ENCODE measurements around the gene KRTAP2-4.
"Not testable (repeated sequence)": the region's sequence is repeated elsewhere in the genome, so short reads cannot be mapped to it uniquely, and the experiment has no call there.

The KRTAP2-4 gene

GRCh38 chr17:41065829-41066624, at the start of gene KRTAP2-4:
TSS of gene KRTAP2-4 (minus strand) at chr17:41065879. CDS start at chr17:41065845, 34 bp downstream.
- H3K27ac ChIP-seq (ENCODE audit: low read depth, low read length) = no peak within 1 kb of the TSS
- H3F3A ChIP-seq (ENCODE audit: insufficient read depth) = no peaks in the 10 kb centered on the region
- no peak within 1 kb of the TSS for H3K9ac ChIP-seq (ENCODE audit: low read length)
- TF ChIP-seq CTCF (IDR thresholded peaks at IDR 0.05; ENCODE audit: insufficient read depth, low read length, poor library complexity, severe bottlenecking) = no peak
- no peak for TF ChIP-seq EZH2phosphoT487 (conservative IDR thresholded peaks at IDR 0.05; ENCODE audit: low read length)
- H3K4me3 ChIP-seq (ENCODE audit: insufficient read depth, low read length, poor library complexity, severe bottlenecking) = no peak within 1 kb of the TSS
- no peak within 1 kb of the TSS for H2AFZ ChIP-seq (ENCODE audit: low read depth, low read length, severe bottlenecking)
- no peaks in the 10 kb centered on the region for H3K9me2 ChIP-seq (replicated peaks; ENCODE audit: insufficient read depth, low read length)
- no peaks in the 10 kb centered on the region for H3K36me3 ChIP-seq (ENCODE audit: low read length)
- H3K27me3 ChIP-seq (ENCODE audit: low read length) = no peaks in the 10 kb centered on the region
- H3K79me2 ChIP-seq (ENCODE audit: insufficient read depth, low read length) = no peaks in the 10 kb centered on the region
- no peaks in the 10 kb centered on the region for H3K9me3 ChIP-seq (ENCODE audit: insufficient read depth, low read length)
- no peak within 1 kb of the TSS for H3K4me2 ChIP-seq (ENCODE audit: low read depth, low read length, poor library complexity, severe bottlenecking)
- H4K20me1 ChIP-seq (ENCODE audit: low read depth, low read length) = no peaks in the 10 kb centered on the region

- Histone ChIP-seq H3K36me3 (ENCODE audit: low read length) (no peaks in the 10 kb centered on the region), H3K27me3 (ENCODE audit: low read length) (no peaks in the 10 kb centered on the region), H3K9ac (ENCODE audit: low read length) (no peak overlapping the region), H2AFZ (ENCODE audit: low read depth, low read length, severe bottlenecking) (no peak overlapping the region), H3K9me2 (replicated peaks; ENCODE audit: insufficient read depth, low read length) (no peaks in the 10 kb centered on the region), H3K27ac (ENCODE audit: low read depth, low read length) (no peak overlapping the region), H3F3A (ENCODE audit: insufficient read depth) (no peaks in the 10 kb centered on the region), H3K9me3 (ENCODE audit: insufficient read depth, low read length) (peaks cover 10% of the 10 kb centered on the region; the same call in 1 of the 2 replicates), H3K79me2 (ENCODE audit: insufficient read depth, low read length) (no peaks in the 10 kb centered on the region), H3K4me3 (ENCODE audit: insufficient read depth, low read length, poor library complexity, severe bottlenecking) (no peak overlapping the region), H3K4me2 (ENCODE audit: low read depth, low read length, poor library complexity, severe bottlenecking) (no peak overlapping the region), H4K20me1 (ENCODE audit: low read depth, low read length) (no peaks in the 10 kb centered on the region)
- TF ChIP-seq CTCF (IDR thresholded peaks at IDR 0.05; ENCODE audit: insufficient read depth, low read length, poor library complexity, severe bottlenecking) = no peak
- TF ChIP-seq EZH2phosphoT487 (conservative IDR thresholded peaks at IDR 0.05; ENCODE audit: low read length) = no peak
Measured at GRCh38 chr17:41111151-41111885, 45.6 kb upstream of the KRTAP2-4 start.

- not testable (repeated sequence) for H3K27ac ChIP-seq (ENCODE audit: low read depth, low read length); H3K9ac ChIP-seq (ENCODE audit: low read length); H3K9me2 ChIP-seq (replicated peaks; ENCODE audit: insufficient read depth, low read length); H3F3A ChIP-seq (ENCODE audit: insufficient read depth); H3K4me2 ChIP-seq (ENCODE audit: low read depth, low read length, poor library complexity, severe bottlenecking); H3K27me3 ChIP-seq (ENCODE audit: low read length); H3K9me3 ChIP-seq (ENCODE audit: insufficient read depth, low read length); H3K36me3 ChIP-seq (ENCODE audit: low read length); H3K4me3 ChIP-seq (ENCODE audit: insufficient read depth, low read length, poor library complexity, severe bottlenecking); H2AFZ ChIP-seq (ENCODE audit: low read depth, low read length, severe bottlenecking); H4K20me1 ChIP-seq (ENCODE audit: low read depth, low read length); H3K79me2 ChIP-seq (ENCODE audit: insufficient read depth, low read length)
Measured at GRCh38 chr17:41108728-41109386, 43.2 kb upstream of the KRTAP2-4 start.
